ENCODE data around the gene PHKG1.
"Not testable (repeated sequence)": the region's sequence is repeated elsewhere in the genome, so short reads cannot be mapped to it uniquely, and the experiment has no call there.

PHKG1 gene

GRCh38 chr7:56033671-56034432 is 58.9 kb downstream of the PHKG1 start:
- peak; percentile 89 for DNase-seq

GRCh38 chr7:56032578-56032977 is 60.2 kb downstream of the PHKG1 start:
- not testable (repeated sequence) for DNase-seq

GRCh38 chr7:56031556-56031955 is 61.2 kb downstream of the PHKG1 start:
- DNase-seq, result not testable (repeated sequence)

- DNase-seq, result no peak
Measured at GRCh38 chr7:56030340-56030739, 62.4 kb downstream of the PHKG1 start.
